CD1c-positive myeloid dendritic cell (primary cell): Measurements from ENCODE around the gene SNCB.

Experiments used
- DNase-seq: peaks from one replicate; pipeline ENCODE4 v3.0.0-alpha.2; 2016; ENCODE audit errors: extremely low spot score

The SNCB gene

GRCh38 chr5:176644294-176644693 is 14.0 kb upstream of the SNCB start:
- DNase-seq = no peak

GRCh38 chr5:176643491-176644219 is 13.3 kb upstream of the SNCB start:
- DNase-seq = no peak

GRCh38 chr5:176642675-176643490 is 12.5 kb upstream of the SNCB start:
- no peak for DNase-seq

- no peak for DNase-seq
Observed at GRCh38 chr5:176640616-176641015, 10.3 kb upstream of the SNCB start.

- DNase-seq = no peak
Observed at GRCh38 chr5:176639981-176640380, 9.6 kb upstream of the SNCB start.

GRCh38 chr5:176639208-176639607 is 8.9 kb upstream of the SNCB start:
- no peak for DNase-seq

GRCh38 chr5:176638437-176638836 is 8.1 kb upstream of the SNCB start:
- no peak for DNase-seq

- DNase-seq = no peak
Observed at GRCh38 chr5:176637556-176637955, 7.2 kb upstream of the SNCB start.

GRCh38 chr5:176636426-176636825 is 6.1 kb upstream of the SNCB start:
- no peak for DNase-seq

- DNase-seq = no peak
Observed at GRCh38 chr5:176633598-176633997, 3.3 kb upstream of the SNCB start.

GRCh38 chr5:176632745-176633144 is 2.4 kb upstream of the SNCB start:
- DNase-seq = no peak

- no peak for DNase-seq
Observed at GRCh38 chr5:176631383-176632200, 1.3 kb upstream of the SNCB start.

- DNase-seq = no peak
Observed at GRCh38 chr5:176630681-176631222, 418 bp upstream of the SNCB start.

- no peak for DNase-seq
Observed at GRCh38 chr5:176629317-176629852, 949 bp downstream of the SNCB start.

- DNase-seq = no peak
Observed at GRCh38 chr5:176628406-176629228, 1.7 kb downstream of the SNCB start.

- DNase-seq = no peak
Observed at GRCh38 chr5:176627582-176627981, 2.8 kb downstream of the SNCB start.

GRCh38 chr5:176626876-176627236 is 3.5 kb downstream of the SNCB start:
- DNase-seq = no peak

- no peak for DNase-seq
Observed at GRCh38 chr5:176625966-176626875, 4.1 kb downstream of the SNCB start.

GRCh38 chr5:176625512-176625911 is 4.8 kb downstream of the SNCB start:
- no peak for DNase-seq

GRCh38 chr5:176624938-176625337 is 5.4 kb downstream of the SNCB start:
- no peak for DNase-seq
